HG02938 (cell line): Measurements from ENCODE around the gene PPP1R14C.
"Not testable (repeated sequence)": the region's sequence is repeated elsewhere in the genome, so short reads cannot be mapped to it uniquely, and the experiment has no call there.

Source experiments
- ATAC-seq: cut with Tn5 transposase; IDR thresholded peaks from one replicate; pipeline ENCODE4 v1.9.1; 2021; ENCODE audit warnings: mild to moderate bottlenecking, moderate library complexity; ENCODE audit not compliant: unreplicated experiment

Gene PPP1R14C

GRCh38 chr6:150165020-150165702 lies 22.3 kb downstream of the PPP1R14C start:
- no peak for ATAC-seq

DNA sequence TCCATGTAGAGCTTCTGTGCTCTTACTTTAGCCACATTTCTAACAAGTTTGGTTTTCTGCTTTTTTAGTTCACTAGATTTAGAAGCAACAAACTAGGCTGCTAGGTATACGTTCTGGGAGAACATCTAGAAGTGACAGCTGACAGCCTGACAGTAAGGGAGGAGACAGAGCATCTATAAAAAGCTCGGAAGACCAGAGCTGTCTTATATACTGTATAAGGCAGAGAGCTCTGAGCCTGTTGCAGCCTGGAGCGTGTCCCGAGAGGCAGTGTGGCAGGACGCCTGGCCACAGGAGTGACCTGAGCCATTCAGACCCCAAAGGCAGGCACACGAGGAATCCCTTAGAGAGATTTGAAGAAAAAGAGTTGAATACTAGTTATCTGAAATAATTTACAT lies 24.6 kb downstream of the PPP1R14C start:
- ATAC-seq = no peak

DNA sequence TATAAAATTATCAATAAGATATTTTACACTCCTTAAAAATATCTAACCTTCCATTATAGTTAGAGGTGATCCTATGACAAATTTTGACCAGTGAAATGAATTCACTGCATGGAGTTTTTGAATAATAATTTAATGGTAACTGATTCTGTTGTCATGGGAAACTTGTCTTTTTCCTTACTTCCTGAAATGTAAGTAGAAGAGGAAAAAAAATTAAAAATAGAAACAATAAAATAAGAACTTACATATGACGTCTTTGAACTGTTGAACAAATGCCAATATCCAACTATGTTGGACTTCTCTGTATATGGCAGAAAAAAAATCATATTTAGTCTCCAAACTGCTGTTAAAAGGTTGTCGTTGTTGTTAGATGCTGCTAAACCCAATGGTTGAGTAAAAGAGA lies 26.3 kb downstream of the PPP1R14C start:
- no peak for ATAC-seq

- ATAC-seq = no peak
These were observed 26.8 kb downstream of the PPP1R14C start for GRCh38 chr6:150169609-150170008.

DNA sequence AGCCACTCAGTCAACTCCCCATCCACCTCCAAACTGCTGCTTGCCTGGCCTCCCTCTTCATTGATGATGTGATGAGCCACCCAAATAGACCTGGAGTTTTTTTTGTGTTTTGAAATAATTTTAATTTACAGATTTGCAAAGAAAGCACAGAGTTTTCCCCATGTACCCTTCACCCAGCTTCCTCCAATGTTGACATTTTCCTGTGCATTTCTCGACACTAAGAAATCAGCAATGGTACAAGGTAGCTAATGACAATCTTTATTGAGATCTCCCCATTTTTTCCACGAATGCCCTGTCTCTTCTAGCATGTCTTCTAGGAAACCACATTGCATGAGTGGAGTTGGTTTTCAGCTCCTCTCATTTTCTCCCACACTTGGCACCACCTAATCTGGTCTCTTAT lies 30.1 kb downstream of the PPP1R14C start:
- ATAC-seq = no peak

GRCh38 chr6:150175586-150176151 lies 32.8 kb downstream of the PPP1R14C start:
- no peak for ATAC-seq

DNA sequence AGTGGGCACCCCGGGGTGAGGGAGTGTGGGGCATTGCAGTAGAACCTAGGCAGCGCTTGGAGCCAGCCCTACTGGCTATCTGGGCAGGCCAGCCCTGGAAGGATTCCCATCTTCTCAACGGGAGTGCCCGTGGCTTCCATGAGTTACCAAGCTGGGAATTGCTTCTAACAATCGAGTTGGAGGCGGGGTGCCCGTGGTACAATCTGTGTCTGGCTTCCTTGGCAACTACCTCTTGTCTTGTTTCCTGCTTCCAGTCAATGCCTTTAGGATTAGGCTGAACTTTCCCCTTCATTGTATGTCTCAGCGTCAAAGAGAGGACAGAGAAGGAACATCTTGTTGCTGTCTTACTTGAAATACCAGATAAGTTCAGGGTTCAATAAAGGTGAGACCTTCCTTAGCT lies 33.3 kb downstream of the PPP1R14C start:
- ATAC-seq = no peak

- no peak for ATAC-seq
These were observed 33.8 kb downstream of the PPP1R14C start for GRCh38 chr6:150176659-150177058.

DNA sequence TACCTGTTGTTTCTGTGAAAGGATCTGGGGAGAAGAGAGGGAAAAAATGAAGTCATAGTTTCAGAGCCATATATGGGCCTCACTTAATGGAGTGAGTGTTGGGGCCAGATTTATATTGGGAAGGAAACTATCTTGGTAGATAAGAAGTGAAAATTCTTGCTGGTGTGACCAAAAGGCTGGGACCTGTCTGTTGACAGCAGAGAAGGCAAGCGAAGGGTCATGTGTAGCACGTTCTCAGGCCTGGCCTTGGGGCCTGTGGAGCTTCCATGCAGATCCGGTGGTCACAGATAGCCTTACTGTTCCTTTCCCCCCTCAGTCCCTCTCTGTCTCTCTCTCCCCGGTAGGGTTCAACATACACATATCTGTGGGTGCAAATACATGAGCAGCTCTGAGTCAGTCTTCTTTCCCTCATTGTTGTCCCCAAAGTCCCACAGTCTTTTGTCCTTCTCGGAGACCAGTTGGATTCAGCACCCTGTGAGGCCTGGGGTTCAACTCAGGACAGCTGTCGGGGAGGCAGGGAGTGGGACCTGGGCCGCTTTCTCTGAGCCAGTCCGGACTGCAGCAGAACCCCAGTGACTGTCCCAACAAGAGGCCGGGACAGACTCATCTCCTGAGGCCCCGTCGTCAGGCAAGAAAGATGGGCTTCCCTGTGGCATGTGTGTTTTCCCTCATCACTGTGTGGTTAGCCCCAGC lies 34.6 kb downstream of the PPP1R14C start:
- ATAC-seq = no peak

GRCh38 chr6:150177952-150178520 lies 35.2 kb downstream of the PPP1R14C start:
- ATAC-seq = no peak

DNA sequence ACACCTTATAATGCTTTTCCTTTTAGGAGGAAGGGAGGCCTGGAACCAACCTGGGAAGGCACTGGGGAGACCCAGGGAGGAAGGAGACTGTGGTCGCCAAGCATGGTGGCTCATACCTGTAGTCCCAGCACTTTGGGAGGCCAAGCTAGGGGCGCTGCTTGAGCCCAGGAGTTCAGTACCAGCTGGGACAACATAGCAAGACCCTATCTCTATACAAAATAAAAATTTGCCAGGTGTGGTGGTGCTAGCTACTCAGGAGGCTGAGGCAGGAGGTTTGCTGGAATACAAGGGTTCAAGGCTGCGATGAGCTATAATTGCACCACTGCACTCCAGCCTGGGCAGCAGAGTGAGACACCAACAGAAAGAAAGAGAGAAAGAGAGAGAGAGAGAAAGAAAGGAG lies 36.2 kb downstream of the PPP1R14C start:
- no peak for ATAC-seq

- not testable (repeated sequence) for ATAC-seq
These were observed 37.1 kb downstream of the PPP1R14C start for GRCh38 chr6:150179907-150180424.

DNA sequence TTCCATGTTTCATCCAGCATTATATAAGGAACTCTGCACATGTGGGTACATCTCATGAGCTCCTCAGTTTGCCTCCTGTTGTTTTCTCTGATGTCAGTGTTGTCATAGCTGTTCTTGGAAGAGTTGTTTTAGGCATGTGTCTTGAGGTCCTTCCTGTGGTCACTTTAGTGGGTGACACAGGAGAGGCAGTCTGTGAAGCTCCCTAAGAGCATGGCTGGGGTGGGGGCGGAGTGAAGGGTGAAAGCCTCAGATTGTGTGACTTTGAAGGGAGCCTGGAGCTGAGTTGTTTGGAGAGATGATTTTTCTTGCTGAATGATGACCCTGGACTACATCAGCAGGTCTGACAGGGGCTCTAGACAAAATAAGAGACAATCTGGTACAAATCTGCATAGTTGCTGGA lies 37.7 kb downstream of the PPP1R14C start:
- no peak for ATAC-seq

DNA sequence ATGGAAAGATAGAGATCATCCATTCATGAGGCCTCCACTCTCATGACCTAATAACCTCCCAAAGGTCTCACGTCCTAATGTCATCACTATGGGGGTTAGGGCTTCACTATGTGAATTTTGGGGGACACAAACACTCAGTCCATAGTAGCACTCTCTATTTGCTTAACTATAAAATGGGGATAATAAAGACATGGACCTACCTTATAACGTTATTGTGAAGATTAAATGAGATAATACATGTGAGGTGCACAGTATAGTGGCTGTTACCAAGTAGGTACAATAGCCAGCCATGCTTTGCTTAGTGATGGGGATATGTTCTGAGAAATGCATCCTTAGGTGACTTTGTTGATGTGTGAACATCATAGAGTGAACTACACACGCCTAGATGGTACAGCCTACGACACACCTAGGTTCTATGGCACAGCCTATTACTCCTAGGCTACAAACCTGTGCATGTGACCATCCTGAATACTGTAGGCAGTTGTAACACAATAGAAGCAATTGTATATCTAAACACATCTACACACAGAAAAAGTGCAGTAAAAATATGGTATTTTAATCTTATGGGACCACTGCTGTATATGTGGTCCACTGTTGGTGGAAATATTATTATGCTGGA lies 39.7 kb downstream of the PPP1R14C start:
- no peak for ATAC-seq

GRCh38 chr6:150183105-150183504 lies 40.3 kb downstream of the PPP1R14C start:
- ATAC-seq = no peak

DNA sequence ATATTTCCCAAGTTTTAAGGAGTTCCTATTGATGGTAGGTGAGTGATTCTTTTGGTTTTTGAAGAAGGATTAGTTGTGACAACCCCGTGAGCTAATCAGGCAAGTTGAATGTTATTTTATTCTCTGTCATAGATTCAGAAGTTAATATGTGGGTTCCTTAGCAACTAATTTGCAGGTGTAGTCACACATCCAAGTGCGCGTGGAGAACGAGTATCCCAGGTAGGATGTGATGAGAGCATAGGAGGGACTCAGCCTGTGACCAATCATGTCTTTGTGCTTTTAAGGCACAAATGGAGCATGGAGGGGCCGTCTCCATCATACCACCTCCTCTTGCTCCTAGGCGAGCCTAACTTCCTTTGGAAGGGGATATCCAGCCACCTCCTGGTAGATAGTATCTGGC lies 41.1 kb downstream of the PPP1R14C start:
- ATAC-seq = no peak

- ATAC-seq = no peak
These were observed 42.2 kb downstream of the PPP1R14C start for GRCh38 chr6:150184850-150185731.

DNA sequence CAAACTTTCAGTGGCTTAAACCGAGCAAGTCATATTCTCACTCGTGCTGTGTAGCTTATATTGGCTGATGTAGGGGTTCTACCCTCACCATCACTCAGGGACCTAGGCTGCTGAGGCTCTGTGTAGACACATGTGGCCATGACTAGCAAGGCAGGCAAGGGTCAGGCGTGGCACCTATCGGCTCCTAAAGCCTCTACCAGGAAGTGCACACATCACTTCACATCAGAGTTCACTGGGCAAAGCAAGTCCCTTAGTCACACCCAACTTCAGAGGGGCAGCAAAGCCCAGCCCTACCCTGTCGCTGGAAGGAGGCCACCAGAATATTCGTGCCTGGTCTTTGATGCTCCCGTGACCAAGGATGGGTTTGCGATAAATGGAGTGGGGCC lies 42.9 kb downstream of the PPP1R14C start:
- ATAC-seq = no peak

GRCh38 chr6:150186129-150186898 lies 43.5 kb downstream of the PPP1R14C start:
- ATAC-seq = no peak

DNA sequence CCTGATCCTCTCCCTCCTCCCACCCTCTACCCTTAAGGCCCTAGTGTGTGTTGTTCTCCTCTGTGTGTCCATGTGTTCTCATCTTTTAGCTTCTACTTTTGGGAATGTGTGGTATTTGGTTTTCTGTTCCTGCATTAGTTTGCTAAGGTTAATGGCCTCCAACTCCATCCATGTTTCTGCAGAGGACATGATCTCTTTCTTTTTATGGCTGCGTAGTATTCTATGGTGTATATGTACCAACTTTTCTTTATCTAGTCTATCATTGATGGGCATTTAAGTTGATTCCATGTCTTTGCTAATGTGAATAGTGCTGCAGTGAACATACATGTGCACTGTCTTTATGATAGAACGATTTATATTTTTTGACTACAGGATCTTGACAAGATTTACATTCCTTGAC lies 44.6 kb downstream of the PPP1R14C start:
- not testable (repeated sequence) for ATAC-seq
